ENCODE measurements around the gene CENPM.

DNA sequence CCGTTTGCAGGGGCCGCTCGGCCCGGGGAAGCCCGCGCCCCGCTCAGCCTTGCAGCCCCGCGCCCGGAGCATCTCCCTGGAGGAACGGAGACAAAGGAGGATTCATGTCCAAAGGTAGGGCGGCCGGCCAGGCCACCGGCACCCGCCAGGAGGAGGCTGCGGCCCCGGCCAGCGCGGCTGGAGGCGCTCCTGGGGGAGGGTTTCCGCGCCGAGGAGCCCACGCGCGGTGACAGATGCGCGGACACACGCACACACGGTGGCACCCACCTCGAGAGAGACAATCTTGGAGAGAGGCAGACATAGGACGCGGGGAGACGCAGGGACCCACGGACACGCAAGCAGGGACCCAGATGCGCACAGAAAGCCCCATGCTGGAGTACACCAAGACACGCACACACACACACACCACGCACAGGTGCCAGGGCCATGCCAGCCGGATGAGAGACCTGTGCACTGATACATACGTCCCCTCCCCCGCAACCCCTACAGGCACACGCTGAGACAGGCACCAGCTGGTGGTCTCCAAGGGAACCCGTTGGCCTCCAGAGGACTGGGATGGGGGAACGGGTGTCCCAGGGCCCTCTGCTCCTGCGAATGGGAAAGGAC lies 30.1 kb upstream of the CENPM start:
- TF ChIP-seq, protein P1, sequence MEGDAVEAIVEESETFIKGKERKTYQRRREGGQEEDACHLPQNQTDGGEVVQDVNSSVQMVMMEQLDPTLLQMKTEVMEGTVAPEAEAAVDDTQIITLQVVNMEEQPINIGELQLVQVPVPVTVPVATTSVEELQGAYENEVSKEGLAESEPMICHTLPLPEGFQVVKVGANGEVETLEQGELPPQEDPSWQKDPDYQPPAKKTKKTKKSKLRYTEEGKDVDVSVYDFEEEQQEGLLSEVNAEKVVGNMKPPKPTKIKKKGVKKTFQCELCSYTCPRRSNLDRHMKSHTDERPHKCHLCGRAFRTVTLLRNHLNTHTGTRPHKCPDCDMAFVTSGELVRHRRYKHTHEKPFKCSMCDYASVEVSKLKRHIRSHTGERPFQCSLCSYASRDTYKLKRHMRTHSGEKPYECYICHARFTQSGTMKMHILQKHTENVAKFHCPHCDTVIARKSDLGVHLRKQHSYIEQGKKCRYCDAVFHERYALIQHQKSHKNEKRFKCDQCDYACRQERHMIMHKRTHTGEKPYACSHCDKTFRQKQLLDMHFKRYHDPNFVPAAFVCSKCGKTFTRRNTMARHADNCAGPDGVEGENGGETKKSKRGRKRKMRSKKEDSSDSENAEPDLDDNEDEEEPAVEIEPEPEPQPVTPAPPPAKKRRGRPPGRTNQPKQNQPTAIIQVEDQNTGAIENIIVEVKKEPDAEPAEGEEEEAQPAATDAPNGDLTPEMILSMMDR (IDR thresholded peaks at IDR 0.05): no peak
- no peak for TF ChIP-seq POLR2A (IDR thresholded peaks at IDR 0.05)
- no peak for TF ChIP-seq POLR2AphosphoS5 (IDR thresholded peaks at IDR 0.05)

All from prostate gland (tissue), 2 donors.